Measurements from ENCODE around the gene ME3.

- TF ChIP-seq, protein P1, sequence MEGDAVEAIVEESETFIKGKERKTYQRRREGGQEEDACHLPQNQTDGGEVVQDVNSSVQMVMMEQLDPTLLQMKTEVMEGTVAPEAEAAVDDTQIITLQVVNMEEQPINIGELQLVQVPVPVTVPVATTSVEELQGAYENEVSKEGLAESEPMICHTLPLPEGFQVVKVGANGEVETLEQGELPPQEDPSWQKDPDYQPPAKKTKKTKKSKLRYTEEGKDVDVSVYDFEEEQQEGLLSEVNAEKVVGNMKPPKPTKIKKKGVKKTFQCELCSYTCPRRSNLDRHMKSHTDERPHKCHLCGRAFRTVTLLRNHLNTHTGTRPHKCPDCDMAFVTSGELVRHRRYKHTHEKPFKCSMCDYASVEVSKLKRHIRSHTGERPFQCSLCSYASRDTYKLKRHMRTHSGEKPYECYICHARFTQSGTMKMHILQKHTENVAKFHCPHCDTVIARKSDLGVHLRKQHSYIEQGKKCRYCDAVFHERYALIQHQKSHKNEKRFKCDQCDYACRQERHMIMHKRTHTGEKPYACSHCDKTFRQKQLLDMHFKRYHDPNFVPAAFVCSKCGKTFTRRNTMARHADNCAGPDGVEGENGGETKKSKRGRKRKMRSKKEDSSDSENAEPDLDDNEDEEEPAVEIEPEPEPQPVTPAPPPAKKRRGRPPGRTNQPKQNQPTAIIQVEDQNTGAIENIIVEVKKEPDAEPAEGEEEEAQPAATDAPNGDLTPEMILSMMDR (IDR thresholded peaks at IDR 0.05; ENCODE audit: low read depth, low read length, missing input control), result no peak
- TF ChIP-seq, protein P2, sequence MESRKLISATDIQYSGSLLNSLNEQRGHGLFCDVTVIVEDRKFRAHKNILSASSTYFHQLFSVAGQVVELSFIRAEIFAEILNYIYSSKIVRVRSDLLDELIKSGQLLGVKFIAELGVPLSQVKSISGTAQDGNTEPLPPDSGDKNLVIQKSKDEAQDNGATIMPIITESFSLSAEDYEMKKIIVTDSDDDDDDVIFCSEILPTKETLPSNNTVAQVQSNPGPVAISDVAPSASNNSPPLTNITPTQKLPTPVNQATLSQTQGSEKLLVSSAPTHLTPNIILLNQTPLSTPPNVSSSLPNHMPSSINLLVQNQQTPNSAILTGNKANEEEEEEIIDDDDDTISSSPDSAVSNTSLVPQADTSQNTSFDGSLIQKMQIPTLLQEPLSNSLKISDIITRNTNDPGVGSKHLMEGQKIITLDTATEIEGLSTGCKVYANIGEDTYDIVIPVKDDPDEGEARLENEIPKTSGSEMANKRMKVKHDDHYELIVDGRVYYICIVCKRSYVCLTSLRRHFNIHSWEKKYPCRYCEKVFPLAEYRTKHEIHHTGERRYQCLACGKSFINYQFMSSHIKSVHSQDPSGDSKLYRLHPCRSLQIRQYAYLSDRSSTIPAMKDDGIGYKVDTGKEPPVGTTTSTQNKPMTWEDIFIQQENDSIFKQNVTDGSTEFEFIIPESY (IDR thresholded peaks at IDR 0.05), result no peak
- TF ChIP-seq GABPA (IDR thresholded peaks at IDR 0.05 in 1 of 2, conservative IDR thresholded peaks at IDR 0.05 in 1 of 2) (no peak), REST (IDR thresholded peaks at IDR 0.05) (no peak), SP1 (IDR thresholded peaks at IDR 0.05) (no peak), JUND (IDR thresholded peaks at IDR 0.05) (no peak), TAF1 (conservative IDR thresholded peaks at IDR 0.05) (no peak), ATF3 (IDR thresholded peaks at IDR 0.05) (no peak), MAX (IDR thresholded peaks at IDR 0.05) (no peak), RAD21 (IDR thresholded peaks at IDR 0.05) (no peak), YY1 (IDR thresholded peaks at IDR 0.05) (no peak), EGR1 (IDR thresholded peaks at IDR 0.05; ENCODE audit: low read depth in 2 of 2) (no peak), FOXA1 (IDR thresholded peaks at IDR 0.05) (no peak), HNF4A (conservative IDR thresholded peaks at IDR 0.05) (no peak)
Measured at GRCh38 chr11:86595955-86596354, 76.5 kb downstream of the ME3 start.

Measured in liver (tissue), 3 donors.